A673 (cell line): Measurements from ENCODE around the gene ARHGEF7. TPM values are rescaled to one million over a fixed set of nuclear protein-coding genes. Genes with fewer than 3 reads are reported as not detected.

Source experiments
- BruUV-seq: library from RNA; stranded (reverse); fragments of 400-500 nt; replicated peaks from 2 replicates; lab custom pipeline; 2021; lab: Mats Ljungman, UMichigan
- CTCF ChIA-PET: fragments of 300-600 bp; sonication (Branson Sonifier 250); formaldehyde crosslinking; loops from one replicate; lab custom pipeline; 2022; ENCODE audit warnings: antibody characterized with exemption; lab: Charles Lee
- POLR2A ChIA-PET: fragments of 300-600 bp; sonication (Branson Sonifier 250); formaldehyde crosslinking; loops from one replicate; lab custom pipeline; 2022; ENCODE audit warnings: antibody characterized with exemption; ENCODE audit not compliant: low non-redundant PET; lab: Charles Lee
- DNase-seq: peaks from one replicate; pipeline ENCODE4 v3.0.0-alpha.2; 2015; ENCODE audit warnings: low spot score
- H3K27ac ChIP-seq: fragments of 200-600 bp; sonication (generic); 2 replicates; pipeline ENCODE4 v1.5.1; 2016; ENCODE audit warnings: mixed run types, low read depth, mild to moderate bottlenecking, mixed read lengths, antibody characterized with exemption, low read length; ENCODE audit not compliant: poor library complexity, severe bottlenecking
- H3K27me3 ChIP-seq: fragments of 200-600 bp; sonication (generic); replicated peaks from 2 replicates; pipeline ENCODE4 v1.6.1; 2017; ENCODE audit warnings: mixed run types, low read depth, mild to moderate bottlenecking, mixed read lengths, antibody characterized with exemption, low read length; ENCODE audit not compliant: insufficient read depth, poor library complexity
- H3K36me3 ChIP-seq: fragments of 200-600 bp; sonication (generic); 2 replicates; pipeline ENCODE4 v1.6.1; 2016; ENCODE audit warnings: mixed run types, mild to moderate bottlenecking, mixed read lengths, antibody characterized with exemption, low read length; ENCODE audit not compliant: insufficient read depth, poor library complexity, severe bottlenecking
- H3K4me1 ChIP-seq: fragments of 200-600 bp; sonication (generic); 2 replicates; pipeline ENCODE4 v1.6.1; 2017; ENCODE audit warnings: mixed run types, mild to moderate bottlenecking, mixed read lengths, antibody characterized with exemption, low read length; ENCODE audit not compliant: insufficient read depth, poor library complexity, severe bottlenecking
- H3K4me3 ChIP-seq: fragments of 200-600 bp; sonication (generic); 2 replicates; pipeline ENCODE4 v1.5.1; 2016; ENCODE audit warnings: low read depth, mixed run types, mild to moderate bottlenecking, mixed read lengths, low read length; ENCODE audit not compliant: poor library complexity, severe bottlenecking
- H3K9me3 ChIP-seq: fragments of 200-600 bp; sonication (generic); 2 replicates; pipeline ENCODE4 v1.6.1; 2016; ENCODE audit warnings: mixed run types, low read depth, mild to moderate bottlenecking, mixed read lengths, antibody characterized with exemption, low read length; ENCODE audit not compliant: poor library complexity, severe bottlenecking
- EZH2 ChIP-seq: fragments of 200-600 bp; sonication (generic); IDR thresholded peaks from 2 replicates; pipeline ENCODE4 v1.6.1; 2017; ENCODE audit warnings: borderline replicate concordance, low read depth, mild to moderate bottlenecking, mixed read lengths, antibody characterized with exemption, low read length; ENCODE audit not compliant: poor library complexity, severe bottlenecking
- intact Hi-C: fragments of 100-400 bp; cut with micrococcal nuclease; formaldehyde crosslinking; loops from one replicate; pipeline ENCODE4 v1.10.0; 2022; ENCODE audit not compliant: unreplicated experiment
- total RNA-seq: library from RNA; stranded (reverse); gene quantifications from 2 replicates; pipeline ENCODE4 v1.2.3, GENCODE V29; 2021
- TF ChIP-seq, protein P1 (sequence below): fragments of 300-800, 200-600 bp; sonication (generic); conservative IDR thresholded peaks from 2 replicates; pipeline ENCODE4 v1.5.1; 2017; ENCODE audit warnings: low read depth, mild to moderate bottlenecking, antibody characterized with exemption, low read length, moderate library complexity, mixed read lengths

The ARHGEF7 gene
- total RNA-seq, 1 experiment from 2014 or later = 39.9 TPM

DNA sequence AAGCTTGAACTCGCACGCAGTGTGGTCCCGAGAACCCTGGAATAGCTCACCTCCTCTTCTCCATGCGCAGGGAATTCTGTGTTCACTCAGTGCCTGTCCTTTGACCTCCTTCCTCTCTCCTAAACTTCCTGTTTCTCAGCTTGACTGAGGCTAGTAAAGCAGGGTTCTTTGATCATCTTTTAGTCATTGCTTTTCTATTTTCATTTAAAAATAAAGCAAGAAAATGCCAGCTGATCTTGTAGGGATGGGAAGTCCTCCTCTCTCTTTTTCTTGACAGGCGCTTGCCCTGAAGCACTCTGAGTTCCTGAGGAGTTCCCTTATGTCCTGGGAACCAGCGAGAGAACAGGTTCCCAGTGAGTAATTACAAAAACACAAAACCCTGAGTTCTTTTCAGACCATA, 62.8 kb downstream of the ARHGEF7 start:
- intact Hi-C loops = no loop called here
- no peaks in the 10 kb centered on the region for H3K9me3 ChIP-seq
- BruUV-seq = no TSS peak
- no peak for DNase-seq
- ChIA-PET POLR2A (no interaction called here), CTCF (no interaction called here)
- no peak overlapping the region for H3K4me3 ChIP-seq
- H3K27me3 ChIP-seq = no peaks in the 10 kb centered on the region
- no peak for TF ChIP-seq EZH2
- TF ChIP-seq, protein P1, sequence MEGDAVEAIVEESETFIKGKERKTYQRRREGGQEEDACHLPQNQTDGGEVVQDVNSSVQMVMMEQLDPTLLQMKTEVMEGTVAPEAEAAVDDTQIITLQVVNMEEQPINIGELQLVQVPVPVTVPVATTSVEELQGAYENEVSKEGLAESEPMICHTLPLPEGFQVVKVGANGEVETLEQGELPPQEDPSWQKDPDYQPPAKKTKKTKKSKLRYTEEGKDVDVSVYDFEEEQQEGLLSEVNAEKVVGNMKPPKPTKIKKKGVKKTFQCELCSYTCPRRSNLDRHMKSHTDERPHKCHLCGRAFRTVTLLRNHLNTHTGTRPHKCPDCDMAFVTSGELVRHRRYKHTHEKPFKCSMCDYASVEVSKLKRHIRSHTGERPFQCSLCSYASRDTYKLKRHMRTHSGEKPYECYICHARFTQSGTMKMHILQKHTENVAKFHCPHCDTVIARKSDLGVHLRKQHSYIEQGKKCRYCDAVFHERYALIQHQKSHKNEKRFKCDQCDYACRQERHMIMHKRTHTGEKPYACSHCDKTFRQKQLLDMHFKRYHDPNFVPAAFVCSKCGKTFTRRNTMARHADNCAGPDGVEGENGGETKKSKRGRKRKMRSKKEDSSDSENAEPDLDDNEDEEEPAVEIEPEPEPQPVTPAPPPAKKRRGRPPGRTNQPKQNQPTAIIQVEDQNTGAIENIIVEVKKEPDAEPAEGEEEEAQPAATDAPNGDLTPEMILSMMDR = no peak
- H3K27ac ChIP-seq = no peak overlapping the region
- H3K36me3 ChIP-seq = no peaks in the 10 kb centered on the region
- no peaks in the 10 kb centered on the region for H3K4me1 ChIP-seq

DNA sequence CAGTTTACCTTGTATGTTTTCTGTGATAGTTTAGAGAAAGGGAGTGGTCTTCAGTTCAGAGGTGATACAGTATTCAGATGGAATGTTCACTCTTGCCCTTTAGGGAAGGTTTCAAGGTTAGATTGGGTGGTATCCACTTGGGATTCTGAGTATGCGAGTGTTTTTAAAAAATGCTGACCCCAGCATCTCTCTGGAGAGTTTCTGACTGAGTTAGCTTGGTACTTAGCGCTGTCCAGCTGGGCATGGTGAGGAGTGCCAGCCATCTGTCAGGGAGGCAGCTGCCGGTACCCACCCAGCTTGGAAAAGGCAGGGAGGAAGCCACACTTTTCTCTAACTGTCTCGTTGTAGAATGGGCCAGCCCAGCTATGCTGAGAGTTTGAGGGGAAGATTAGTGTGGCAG, 63.3 kb downstream of the ARHGEF7 start:
- Histone ChIP-seq H3K36me3 (no peaks in the 10 kb centered on the region), H3K9me3 (no peaks in the 10 kb centered on the region), H3K4me3 (no peak overlapping the region), H3K27ac (no peak overlapping the region), H3K4me1 (no peaks in the 10 kb centered on the region), H3K27me3 (no peaks in the 10 kb centered on the region)
- no peak for DNase-seq
- CTCF ChIA-PET = no interaction called here
- no TSS peak for BruUV-seq
- intact Hi-C loops = no loop called here
- POLR2A ChIA-PET = no interaction called here
- TF ChIP-seq, protein P1 = no peak
- TF ChIP-seq EZH2 = no peak

DNA sequence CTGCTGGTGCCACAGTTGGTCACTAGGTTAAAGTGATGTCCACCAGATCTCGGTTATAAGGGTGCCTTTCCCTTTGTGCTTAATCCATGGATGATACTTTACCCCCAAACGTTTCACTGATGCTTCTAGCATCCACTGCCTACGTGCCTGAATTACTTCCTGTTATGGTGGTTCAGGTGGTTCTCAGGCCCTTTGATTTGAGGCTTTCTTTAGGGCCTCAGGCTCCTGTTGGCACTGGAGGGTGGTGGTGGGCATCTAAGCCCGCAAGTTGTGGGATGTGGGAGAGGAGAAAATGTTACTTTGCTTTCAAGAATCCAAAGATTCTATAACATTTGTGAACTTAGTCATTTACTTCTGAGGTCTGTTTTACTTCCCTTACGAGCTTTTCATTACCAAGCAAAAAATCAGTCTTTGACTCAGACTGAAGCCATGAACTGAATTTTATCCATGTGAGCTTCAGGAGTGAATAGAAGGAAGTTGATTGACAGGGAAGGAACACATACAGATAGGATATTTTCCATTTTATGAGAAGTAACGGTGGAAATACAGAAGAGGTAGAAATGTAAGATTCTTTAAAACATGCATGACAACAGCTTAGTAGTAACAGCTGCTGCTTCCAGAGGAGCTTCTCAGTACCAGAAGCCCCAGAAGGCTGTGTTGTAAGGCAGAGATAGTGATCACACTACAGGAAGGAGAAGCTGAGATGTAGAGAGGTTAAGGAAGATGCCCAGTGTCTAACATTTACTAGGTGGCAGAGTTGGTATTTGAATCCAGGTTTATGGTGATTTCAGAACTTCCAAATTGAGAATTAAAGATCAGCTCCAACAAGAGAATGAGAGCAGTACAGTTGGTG, 65.0 kb downstream of the ARHGEF7 start:
- no peak overlapping the region for H3K4me3 ChIP-seq
- intact Hi-C loops = no loop called here
- CTCF ChIA-PET = no interaction called here

More for the DNA sequence above, 65.0 kb downstream of the ARHGEF7 start:
- H3K36me3 ChIP-seq = no peaks in the 10 kb centered on the region
- no peaks in the 10 kb centered on the region for H3K27me3 ChIP-seq
- TF ChIP-seq, protein P1 = no peak
- TF ChIP-seq EZH2 = no peak
- DNase-seq = no peak
- no peak overlapping the region for H3K27ac ChIP-seq
- BruUV-seq = no TSS peak
- peaks cover 13% of the 10 kb centered on the region for H3K4me1 ChIP-seq
- POLR2A ChIA-PET = no interaction called here
- no peaks in the 10 kb centered on the region for H3K9me3 ChIP-seq
